HG02884 (cell line): ENCODE results near the gene TMEM151B.
"Not testable (repeated sequence)": the region's sequence is repeated elsewhere in the genome, so short reads cannot be mapped to it uniquely, and the experiment has no call there.

Source experiments
- ATAC-seq: cut with Tn5 transposase; IDR thresholded peaks from one replicate; pipeline ENCODE4 v1.9.1; 2021; ENCODE audit warnings: mild to moderate bottlenecking, moderate library complexity; ENCODE audit not compliant: unreplicated experiment

The TMEM151B gene

GRCh38 chr6:44301782-44302564, 31.7 kb downstream of the TMEM151B start:
- ATAC-seq, result no peak

GRCh38 chr6:44302856-44303255, 32.6 kb downstream of the TMEM151B start:
- ATAC-seq, result no peak

GRCh38 chr6:44303842-44304241, 33.6 kb downstream of the TMEM151B start:
- no peak for ATAC-seq

DNA sequence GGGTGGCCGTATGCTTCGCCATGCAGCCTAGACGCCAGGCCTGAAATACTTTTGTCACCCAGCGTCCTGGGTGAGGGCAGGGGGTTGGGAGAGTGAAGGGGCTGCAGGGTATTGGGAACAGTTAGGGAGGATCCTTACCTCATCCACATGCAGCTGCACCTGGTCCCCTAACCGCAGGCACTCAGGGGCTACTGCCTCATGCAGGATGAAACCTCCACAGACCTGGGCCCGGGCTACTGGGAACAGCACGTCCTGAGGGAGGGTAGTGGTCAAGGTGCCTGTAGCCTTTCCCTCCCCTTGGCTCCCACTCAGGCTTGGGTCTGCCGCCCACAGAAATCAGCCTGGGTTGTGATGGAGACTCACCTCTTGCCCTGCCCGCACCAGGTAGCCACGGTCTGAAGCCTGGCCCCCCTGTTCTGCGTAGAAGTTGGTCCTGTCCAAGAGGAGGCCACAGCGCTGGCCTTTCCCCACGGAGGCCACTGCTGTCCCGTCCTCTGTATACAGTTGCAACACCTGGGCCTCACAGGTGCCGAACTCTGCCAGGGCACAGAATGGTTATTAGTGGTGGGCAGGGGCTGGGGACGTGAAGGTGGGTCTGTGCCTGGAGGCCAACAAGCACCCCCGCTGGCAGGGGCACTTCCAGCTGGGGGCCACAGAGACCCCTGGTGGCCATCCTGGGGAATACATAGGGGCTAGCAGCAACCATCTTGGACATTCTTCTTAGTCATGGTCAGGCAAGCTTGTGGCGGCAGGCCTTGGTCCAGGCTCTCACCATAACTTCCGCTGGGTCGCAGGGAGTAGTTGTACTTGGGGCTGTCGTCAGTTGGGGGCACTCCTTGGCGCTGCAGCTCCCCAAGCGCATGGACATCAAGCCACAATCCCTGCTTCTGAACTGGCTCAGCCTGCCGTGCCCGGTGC, 34.3 kb downstream of the TMEM151B start:
- ATAC-seq, result no peak

DNA sequence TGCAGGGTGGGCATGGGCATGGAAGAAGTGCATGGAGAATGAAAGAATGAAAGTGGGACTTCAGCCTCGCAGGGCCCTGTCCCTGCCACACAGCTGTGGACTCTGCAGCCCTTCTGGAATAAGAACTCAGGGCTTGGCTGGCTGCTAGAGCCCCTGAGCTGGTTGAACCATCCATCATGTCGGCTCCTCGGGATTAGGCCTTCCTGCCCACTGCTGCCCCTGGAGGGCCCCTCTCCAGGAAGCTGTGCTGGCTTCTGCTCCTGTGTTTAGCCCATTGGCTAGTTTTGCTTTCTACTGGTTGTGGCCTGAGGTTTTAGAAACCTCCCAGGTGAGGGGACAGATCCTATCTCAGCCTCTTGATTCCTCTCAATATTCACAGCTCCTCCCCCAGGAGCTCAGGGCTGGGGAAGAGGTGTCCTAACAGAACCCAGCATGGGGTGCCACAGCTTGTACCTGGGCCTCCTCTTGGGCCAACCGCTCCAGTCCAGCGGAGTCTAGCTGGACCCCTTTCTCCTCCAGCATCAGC, 35.0 kb downstream of the TMEM151B start:
- ATAC-seq, result no peak

- ATAC-seq, result no peak
Measured at GRCh38 chr6:44306710-44307109, 36.5 kb downstream of the TMEM151B start.

- no peak for ATAC-seq
Measured at GRCh38 chr6:44307217-44307616, 37.0 kb downstream of the TMEM151B start.

- ATAC-seq, result no peak
Measured at GRCh38 chr6:44309092-44309491, 38.8 kb downstream of the TMEM151B start.

GRCh38 chr6:44309631-44310030, 39.4 kb downstream of the TMEM151B start:
- ATAC-seq, result no peak

- ATAC-seq, result no peak
Measured at GRCh38 chr6:44310241-44310640, 40.0 kb downstream of the TMEM151B start.

DNA sequence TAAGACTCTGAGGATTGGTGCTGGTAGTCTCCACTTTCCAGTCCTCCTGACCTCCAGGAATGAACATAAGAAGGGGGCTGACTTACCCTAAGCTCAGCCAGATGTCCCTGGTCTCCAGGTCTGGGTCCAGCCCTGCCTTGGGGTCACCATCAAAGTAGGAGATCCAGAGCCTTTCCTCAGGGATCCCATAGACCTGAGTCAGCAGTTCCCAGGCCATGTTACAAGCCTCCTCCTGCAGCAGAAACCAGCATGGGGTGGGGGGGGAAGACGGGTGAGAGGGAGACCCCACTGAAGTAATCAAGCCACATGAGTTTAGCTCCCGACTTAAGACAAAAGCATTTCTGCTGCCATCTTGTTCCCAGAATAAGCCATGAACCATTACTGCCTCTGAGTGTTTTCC, 41.1 kb downstream of the TMEM151B start:
- ATAC-seq, result no peak

DNA sequence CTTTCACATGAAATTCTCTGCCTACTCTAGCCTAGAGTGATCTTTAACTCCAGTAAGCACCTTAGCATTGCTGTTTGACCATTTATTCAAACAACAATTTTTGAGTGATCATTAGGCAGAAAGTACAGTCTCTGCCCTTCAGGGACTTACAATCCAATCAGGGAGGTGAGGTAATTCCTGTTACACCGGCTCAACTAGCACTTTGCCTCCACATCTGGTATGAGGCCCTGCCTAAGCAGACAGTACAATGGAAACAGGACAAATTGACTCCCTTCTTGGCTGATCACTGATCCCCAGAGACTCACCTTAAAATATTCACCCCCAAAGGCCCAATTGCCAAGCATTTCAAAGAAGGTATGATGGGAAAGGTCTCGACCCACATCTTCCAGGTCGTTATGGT, 41.5 kb downstream of the TMEM151B start:
- ATAC-seq, result no peak

GRCh38 chr6:44312901-44313788, 42.9 kb downstream of the TMEM151B start, which contains the start of gene AARS2:
Gene AARS2 (minus strand): TSS chr6:44313347. CDS start chr6:44313323, 24 bp downstream.
- peak; percentile 84 for ATAC-seq

- not testable (repeated sequence) for ATAC-seq
Measured at GRCh38 chr6:44314657-44315056, 44.4 kb downstream of the TMEM151B start.

- ATAC-seq, result no peak
Measured at GRCh38 chr6:44315516-44315915, 45.3 kb downstream of the TMEM151B start.

GRCh38 chr6:44315951-44316350, 45.7 kb downstream of the TMEM151B start:
- ATAC-seq, result no peak

DNA sequence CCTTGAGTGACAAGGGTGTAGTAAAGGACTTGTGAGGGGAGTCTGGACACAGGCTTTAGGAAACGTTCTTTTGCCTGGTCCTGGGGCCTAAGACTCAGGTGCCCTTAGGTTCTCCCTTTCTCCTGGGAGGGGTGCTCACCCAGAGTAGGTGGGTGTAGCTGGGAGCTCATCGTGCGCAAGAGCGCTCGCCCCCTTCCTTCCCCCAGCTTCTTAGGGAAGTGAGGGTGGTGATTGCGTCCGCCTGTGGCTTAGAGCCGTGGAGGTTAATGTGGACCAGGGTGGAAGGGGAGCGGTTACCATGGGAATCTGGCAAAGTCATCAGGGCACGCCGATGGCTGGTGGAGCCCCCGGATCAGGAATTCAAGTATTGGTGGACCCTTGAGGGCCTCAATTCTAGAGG, 46.2 kb downstream of the TMEM151B start:
- ATAC-seq, result no peak

DNA sequence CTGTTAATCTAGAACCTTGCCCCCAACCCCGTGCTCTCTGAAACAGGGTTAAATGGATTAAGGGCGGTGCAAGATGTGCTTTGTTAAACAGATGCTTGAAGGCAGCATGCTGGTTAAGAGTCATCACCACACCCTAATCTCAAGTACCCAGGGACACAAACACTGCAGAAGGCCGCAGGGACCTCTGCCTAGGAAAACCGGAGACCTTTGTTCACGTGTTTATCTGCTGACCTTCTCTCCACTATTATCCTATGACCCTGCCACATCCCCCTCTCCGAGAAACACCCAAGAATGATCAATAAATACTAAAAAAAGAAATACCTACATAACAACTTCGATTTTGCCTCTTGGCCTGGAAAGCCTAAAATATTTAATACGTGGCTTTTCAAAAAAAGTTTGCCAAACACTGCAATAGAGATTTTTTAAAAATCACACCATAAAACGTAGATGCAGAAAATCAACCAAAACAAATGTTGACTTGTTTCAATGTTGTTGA, 46.9 kb downstream of the TMEM151B start:
- ATAC-seq, result not testable (repeated sequence)

DNA sequence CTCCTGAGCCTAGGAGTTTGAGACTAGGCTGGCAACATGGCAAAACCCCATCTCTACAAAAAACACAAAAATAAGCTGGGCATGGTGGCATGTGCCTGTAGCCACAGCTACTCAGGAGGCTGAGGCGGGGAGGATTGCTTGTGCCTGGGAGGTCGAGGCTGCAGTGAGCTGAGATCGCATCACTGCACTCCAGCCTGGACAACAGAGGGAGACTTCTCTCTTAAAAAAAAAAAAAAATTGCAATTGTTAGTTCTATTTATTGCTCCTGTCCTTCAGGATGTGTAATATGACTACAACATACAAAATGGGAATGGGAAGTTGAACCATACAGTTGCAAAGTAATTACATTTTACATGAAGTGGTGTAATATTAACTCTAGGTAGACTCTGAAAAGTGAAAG, 51.0 kb downstream of the TMEM151B start:
- ATAC-seq, result no peak

DNA sequence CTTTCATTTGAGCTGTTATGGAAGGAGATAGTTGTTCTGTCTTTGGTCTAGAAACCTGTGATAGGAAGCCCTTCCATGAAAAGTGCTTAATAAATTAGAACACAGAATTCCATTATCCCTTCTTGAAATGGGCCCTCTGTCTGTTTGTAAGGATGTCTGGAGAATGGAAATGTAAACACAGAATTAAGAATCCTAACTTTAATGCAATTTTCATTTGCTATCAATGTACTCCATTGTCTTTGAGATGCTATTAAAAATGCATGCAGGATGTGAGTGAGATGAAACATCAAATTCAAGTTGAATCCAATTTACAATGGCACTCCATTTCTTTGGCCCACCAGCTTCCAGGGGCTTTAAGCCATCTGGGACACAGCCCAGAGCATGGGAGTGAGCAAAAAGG, 56.8 kb downstream of the TMEM151B start:
- ATAC-seq, result no peak
